ENCODE measurements around the gene SLC16A9. TPM values are rescaled to one million over a fixed set of nuclear protein-coding genes. Genes with fewer than 3 reads are reported as not detected.

Gene SLC16A9
- total and polyA plus RNA-seq, 2 experiments from 2014 or later = not detected

DNA sequence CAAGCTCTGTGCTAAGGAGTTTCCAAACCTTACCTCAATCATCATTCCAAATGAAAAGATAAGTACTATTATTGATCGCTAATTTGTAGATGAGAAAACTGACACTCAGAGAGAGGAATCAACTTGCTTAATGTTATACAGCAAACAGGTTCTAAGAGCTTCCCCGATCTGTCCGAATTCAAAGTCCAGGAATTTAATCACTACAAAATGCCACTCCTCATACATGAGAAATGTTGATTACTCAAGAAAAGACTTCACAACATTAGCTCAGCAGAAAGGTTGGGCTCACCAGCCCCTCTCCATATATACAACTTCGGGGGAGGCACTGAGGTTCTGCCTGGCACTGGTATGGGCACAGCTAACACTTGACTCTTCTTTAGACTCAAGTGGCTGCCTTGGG, 80.7 kb downstream of the SLC16A9 start:
- Histone ChIP-seq H4K20me1 (ENCODE audit: insufficient read depth) (no peaks in the 10 kb centered on the region), H3K4me1 (ENCODE audit: insufficient read depth) (no peaks in the 10 kb centered on the region), H3K4me3 (no peak overlapping the region), H3K27me3 (replicated peaks; ENCODE audit: insufficient read depth) (no peaks in the 10 kb centered on the region; the same call in 1 of the 2 replicates), H2AFZ (no peak overlapping the region), H3K9me3 (ENCODE audit: low read depth) (no peaks in the 10 kb centered on the region), H3F3A (ENCODE audit: insufficient read depth) (0 out of 2 replicates have a peak, but pooled peaks cover 5% of the 10 kb centered on the region), H3K9ac (no peak overlapping the region), H3K4me2 (ENCODE audit: unreplicated experiment) (no peak overlapping the region), H3K27ac (no peak overlapping the region), H3K79me2 (ENCODE audit: insufficient read depth) (no peaks in the 10 kb centered on the region), H3K36me3 (ENCODE audit: low read depth) (no peaks in the 10 kb centered on the region), H3K9me2 (ENCODE audit: insufficient read depth) (no peaks in the 10 kb centered on the region)
- no peak for TF ChIP-seq EZH2phosphoT487 (IDR thresholded peaks at IDR 0.05; ENCODE audit: insufficient read depth, low read depth)
- no peak for TF ChIP-seq EZH2 (IDR thresholded peaks at IDR 0.05; ENCODE audit: insufficient read depth, poor library complexity, severe bottlenecking)
- DNase-seq = no peak
- WGBS, 2 experiments (ENCODE audit: low coverage in 1 of 2, low lambda C conversion rate in 2 of 2, missing lambda C conversion rate in 2 of 2) = 69 to 72% methylated on average over 4 of the region's 4 CpGs
- in situ Hi-C loops (cut with MboI) = loop anchor here (10.0 to 25.0 kb wide), 3 partner anchors 408 to 808 kb away; no protein-coding TSS in a partner anchor

DNA sequence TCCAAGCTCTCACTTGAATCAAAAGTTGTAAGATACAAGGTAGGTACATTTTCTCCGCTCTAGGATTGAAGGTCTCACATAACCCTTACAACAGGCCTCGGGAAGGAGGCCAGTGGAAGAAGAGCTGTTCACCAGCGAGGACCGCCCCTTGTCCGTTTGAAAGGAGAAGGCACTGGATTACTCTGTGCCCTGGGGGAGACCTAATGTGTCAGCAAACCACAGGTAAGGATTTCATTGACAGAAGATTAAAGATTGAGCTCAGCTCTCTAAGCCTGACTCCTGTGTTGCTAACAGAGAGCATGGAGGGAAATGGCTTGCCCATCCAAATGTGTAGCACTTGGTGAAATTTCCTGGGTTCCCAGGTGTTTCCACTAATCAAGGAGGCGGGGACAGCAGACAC, 81.2 kb downstream of the SLC16A9 start:
- no peak overlapping the region for H3K4me2 ChIP-seq (ENCODE audit: unreplicated experiment)
- no peaks in the 10 kb centered on the region for H3K9me2 ChIP-seq (ENCODE audit: insufficient read depth)
- WGBS, 2 experiments (ENCODE audit: low coverage in 1 of 2, low lambda C conversion rate in 2 of 2, missing lambda C conversion rate in 2 of 2) = 55 to 56% methylated on average over 6 of the region's 6 CpGs
- no peak overlapping the region for H3K9ac ChIP-seq
- in situ Hi-C loops (cut with MboI) = loop anchor here (10.0 to 25.0 kb wide), 3 partner anchors 409 to 809 kb away; no protein-coding TSS in a partner anchor
- H3K4me1 ChIP-seq (ENCODE audit: insufficient read depth) = no peaks in the 10 kb centered on the region
- H3K27ac ChIP-seq = no peak overlapping the region
- DNase-seq = no peak
- H3K27me3 ChIP-seq (replicated peaks; ENCODE audit: insufficient read depth) = no peaks in the 10 kb centered on the region; the same call in 1 of the 2 replicates
- 0 out of 2 replicates have a peak, but pooled peaks cover 5% of the 10 kb centered on the region for H3F3A ChIP-seq (ENCODE audit: insufficient read depth)
- no peak overlapping the region for H3K4me3 ChIP-seq
- H3K9me3 ChIP-seq (ENCODE audit: low read depth) = no peaks in the 10 kb centered on the region
- H3K36me3 ChIP-seq (ENCODE audit: low read depth) = no peaks in the 10 kb centered on the region
- TF ChIP-seq EZH2 (IDR thresholded peaks at IDR 0.05; ENCODE audit: insufficient read depth, poor library complexity, severe bottlenecking) = no peak
- no peak for TF ChIP-seq EZH2phosphoT487 (IDR thresholded peaks at IDR 0.05; ENCODE audit: insufficient read depth, low read depth)
- no peaks in the 10 kb centered on the region for H3K79me2 ChIP-seq (ENCODE audit: insufficient read depth)
- H2AFZ ChIP-seq = no peak overlapping the region
- no peaks in the 10 kb centered on the region for H4K20me1 ChIP-seq (ENCODE audit: insufficient read depth)

DNA sequence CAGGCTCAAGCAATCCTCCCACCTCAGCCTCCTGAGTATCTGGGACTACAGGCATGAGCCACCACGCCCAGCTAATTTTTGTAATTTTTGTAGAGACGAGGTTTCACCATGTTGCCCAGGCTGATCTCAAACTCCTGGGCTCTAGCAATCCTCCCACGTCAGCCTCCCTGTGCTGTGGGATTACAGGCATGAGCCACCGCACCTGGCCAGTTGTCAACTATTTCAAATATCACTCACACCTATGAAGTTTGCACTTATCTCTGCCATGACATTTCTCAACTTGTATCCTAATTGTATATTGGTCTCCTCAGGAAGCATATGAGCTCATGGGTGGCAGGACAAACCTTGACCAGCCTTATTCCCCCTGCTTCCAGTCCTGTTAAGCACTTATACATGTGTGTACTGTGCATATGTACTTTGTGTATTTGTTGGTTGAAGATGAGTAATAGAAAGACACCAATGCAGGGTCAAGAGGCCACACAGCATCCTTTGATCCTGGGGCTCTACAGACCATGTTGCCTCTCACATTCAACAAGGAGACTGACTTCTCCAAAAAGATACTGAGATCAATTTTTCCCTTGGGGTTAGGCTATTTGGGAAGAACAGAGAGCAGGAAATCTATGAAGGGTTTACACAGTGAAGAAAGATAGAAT, 82.2 kb downstream of the SLC16A9 start:
- Histone ChIP-seq H3K4me2 (ENCODE audit: unreplicated experiment) (no peak overlapping the region), H3K9ac (no peak overlapping the region), H3K27me3 (replicated peaks; ENCODE audit: insufficient read depth) (no peaks in the 10 kb centered on the region; the same call in 1 of the 2 replicates), H3K9me2 (ENCODE audit: insufficient read depth) (no peaks in the 10 kb centered on the region), H2AFZ (no peak overlapping the region), H3K27ac (no peak overlapping the region), H3F3A (ENCODE audit: insufficient read depth) (0 out of 2 replicates have a peak, but pooled peaks cover 5% of the 10 kb centered on the region), H3K79me2 (ENCODE audit: insufficient read depth) (no peaks in the 10 kb centered on the region), H3K9me3 (ENCODE audit: low read depth) (no peaks in the 10 kb centered on the region), H4K20me1 (ENCODE audit: insufficient read depth) (no peaks in the 10 kb centered on the region), H3K4me3 (no peak overlapping the region), H3K4me1 (ENCODE audit: insufficient read depth) (no peaks in the 10 kb centered on the region), H3K36me3 (ENCODE audit: low read depth) (no peaks in the 10 kb centered on the region)
- in situ Hi-C loops (cut with MboI) = loop anchor here (10.0 to 25.0 kb wide), 3 partner anchors 410 to 810 kb away; no protein-coding TSS in a partner anchor
- DNase-seq = no peak
- 54 to 58% methylated on average over 4 of the region's 4 CpGs for WGBS, 2 experiments (ENCODE audit: low coverage in 1 of 2, low lambda C conversion rate in 2 of 2, missing lambda C conversion rate in 2 of 2)
- TF ChIP-seq EZH2 (IDR thresholded peaks at IDR 0.05; ENCODE audit: insufficient read depth, poor library complexity, severe bottlenecking) (no peak), EZH2phosphoT487 (IDR thresholded peaks at IDR 0.05; ENCODE audit: insufficient read depth, low read depth) (no peak)

DNA sequence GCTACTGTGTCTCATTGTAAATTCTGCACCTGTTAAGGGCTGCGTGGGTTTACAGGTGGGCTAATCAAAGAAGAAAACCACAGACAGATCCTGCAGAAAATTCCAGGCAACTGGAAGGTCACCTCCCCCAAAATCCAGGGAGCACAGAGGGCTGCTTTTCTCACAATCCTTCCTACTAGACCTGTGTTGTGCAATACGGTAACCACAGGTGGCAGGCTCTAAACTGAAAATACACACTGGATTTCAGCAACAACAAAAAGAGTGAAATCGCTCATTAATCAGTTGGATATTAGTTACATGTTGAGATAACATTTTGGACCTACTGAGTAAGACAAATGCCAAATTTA, 83.2 kb downstream of the SLC16A9 start:
- DNase-seq = no peak
- 54% methylated on average over 3 of the region's 3 CpGs for WGBS, 2 experiments (ENCODE audit: low coverage in 1 of 2, low lambda C conversion rate in 2 of 2, missing lambda C conversion rate in 2 of 2)
- in situ Hi-C loops (cut with MboI) = loop anchor here (10.0 to 25.0 kb wide), 3 partner anchors 411 to 811 kb away; no protein-coding TSS in a partner anchor
- Histone ChIP-seq H3K4me3 (no peak overlapping the region), H3K79me2 (ENCODE audit: insufficient read depth) (no peaks in the 10 kb centered on the region), H2AFZ (no peak overlapping the region), H3K36me3 (ENCODE audit: low read depth) (no peaks in the 10 kb centered on the region), H3K4me1 (ENCODE audit: insufficient read depth) (no peaks in the 10 kb centered on the region), H3K27me3 (replicated peaks; ENCODE audit: insufficient read depth) (no peaks in the 10 kb centered on the region; the same call in 1 of the 2 replicates), H3F3A (ENCODE audit: insufficient read depth) (0 out of 2 replicates have a peak, but pooled peaks cover 5% of the 10 kb centered on the region), H3K27ac (no peak overlapping the region), H3K9me2 (ENCODE audit: insufficient read depth) (no peaks in the 10 kb centered on the region), H4K20me1 (ENCODE audit: insufficient read depth) (no peaks in the 10 kb centered on the region), H3K4me2 (ENCODE audit: unreplicated experiment) (no peak overlapping the region), H3K9ac (no peak overlapping the region), H3K9me3 (ENCODE audit: low read depth) (no peaks in the 10 kb centered on the region)
- no peak for TF ChIP-seq EZH2 (IDR thresholded peaks at IDR 0.05; ENCODE audit: insufficient read depth, poor library complexity, severe bottlenecking)
- no peak for TF ChIP-seq EZH2phosphoT487 (IDR thresholded peaks at IDR 0.05; ENCODE audit: insufficient read depth, low read depth)

Data from GM23248 (cell line).